GM12878 (cell line): ENCODE data around the gene ROCK1. TPM values are rescaled to one million over a fixed set of nuclear protein-coding genes. Genes with fewer than 3 reads are reported as not detected.

Experiments
- ATAC-seq: fragments of 200-7000 bp; cut with Tn5 transposase; 3 replicates; pipeline ENCODE4 v1.9.1; 2020; ENCODE audit warnings: mild to moderate bottlenecking, moderate library complexity
- BruUV-seq: library from RNA; stranded (reverse); fragments of 400-500 nt; replicated peaks from 2 replicates; lab custom pipeline; 2021; lab: Mats Ljungman, UMichigan
- CTCF ChIA-PET: fragments of 300-600 bp; sonication (Branson Sonifier 250); formaldehyde crosslinking; extraction: SDS; loops from one replicate; lab custom pipeline; 2021; ENCODE audit warnings: inconsistent platforms; lab: Yijun Ruan, JAX
- POLR2A ChIA-PET: fragments of 350-600 bp; formaldehyde crosslinking; extraction: SDS; loops from one replicate; lab custom pipeline; 2021; ENCODE audit warnings: inconsistent platforms; lab: Charles Lee
- RAD21 ChIA-PET: fragments of 300-600 bp; sonication (Branson Sonifier 250); formaldehyde crosslinking; loops from one replicate; lab custom pipeline; 2023; ENCODE audit warnings: antibody characterized with exemption; ENCODE audit not compliant: unreplicated experiment; lab: Charles Lee
- SMC1A ChIA-PET: fragments of 300-600 bp; sonication (Branson Sonifier 250); formaldehyde crosslinking; loops from one replicate; lab custom pipeline; 2023; ENCODE audit not compliant: unreplicated experiment, uncharacterized antibody; lab: Charles Lee
- DNase-seq: peaks from one replicate; pipeline ENCODE4 v3.0.0-alpha.2; 2011; ENCODE audit warnings: low read depth, low spot score
- FAIRE-seq: peaks from 3 replicates; lab custom pipeline; 2011; peaks lifted over from hg19 to GRCh38; lab: Jason Lieb, UNC
- H2AFZ ChIP-seq: 2 replicates; pipeline ENCODE4 v1.6.0; 2011; ENCODE audit warnings: low read depth, low read length, control low read depth; ENCODE audit not compliant: control insufficient read depth
- H3K27ac ChIP-seq: 2 replicates; pipeline ENCODE4 v1.5.1; 2011; ENCODE audit warnings: control low read depth; ENCODE audit not compliant: control insufficient read depth, insufficient read depth
- H3K27me3 ChIP-seq, 2 experiments: replicated peaks in 1 of 2; 2 replicates each; pipeline versions ENCODE4 v1.6.0 to v1.6.1; 2011; ENCODE audit warnings: low read length in 1 of 2; ENCODE audit not compliant: control insufficient read depth in 2 of 2, insufficient read depth in 2 of 2
- H3K36me3 ChIP-seq, 2 experiments: 2 replicates each; pipeline ENCODE4 v1.5.1; 2011; ENCODE audit warnings: low read length in 1 of 2; ENCODE audit not compliant: control insufficient read depth in 2 of 2, insufficient read depth in 2 of 2
- H3K4me1 ChIP-seq: 2 replicates; pipeline ENCODE4 v1.6.1; 2011; ENCODE audit warnings: mild to moderate bottlenecking, low read length, moderate library complexity, mixed read lengths; ENCODE audit not compliant: control insufficient read depth, insufficient read depth
- H3K4me2 ChIP-seq: 2 replicates; pipeline ENCODE4 v1.6.0; 2011; ENCODE audit warnings: control low read depth; ENCODE audit not compliant: control insufficient read depth, insufficient read depth
- H3K4me3 ChIP-seq: fragments of 200-600 bp; sonication (generic); 2 replicates; pipeline ENCODE4 v1.5.1; 2016
- H3K79me2 ChIP-seq: 2 replicates; pipeline ENCODE4 v1.6.0; 2011; ENCODE audit warnings: low read length; ENCODE audit not compliant: control insufficient read depth, insufficient read depth
- H3K9ac ChIP-seq: 2 replicates; pipeline ENCODE4 v1.8.0; 2011; ENCODE audit warnings: low read length, control low read depth, mixed read lengths; ENCODE audit not compliant: control insufficient read depth, insufficient read depth
- H3K9me3 ChIP-seq: replicated peaks from 3 replicates; pipeline ENCODE4 v1.5.1; 2011; ENCODE audit warnings: mild to moderate bottlenecking, low read length; ENCODE audit not compliant: control insufficient read depth, insufficient read depth
- H4K20me1 ChIP-seq: 2 replicates; pipeline ENCODE4 v1.6.0; 2011; ENCODE audit not compliant: control insufficient read depth, insufficient read depth
- BCLAF1 ChIP-seq: fragments of 450-650 bp; IDR thresholded peaks from 2 replicates; pipeline ENCODE4 v1.6.1; 2017; ENCODE audit warnings: antibody characterized with exemption, mild to moderate bottlenecking, moderate library complexity
- BMI1 ChIP-seq: fragments of 450-650 bp; IDR thresholded peaks from 2 replicates; pipeline ENCODE4 v1.6.1; 2016; ENCODE audit warnings: mild to moderate bottlenecking, moderate library complexity, borderline replicate concordance
- CREM ChIP-seq: IDR thresholded peaks from 2 replicates; pipeline ENCODE4 v1.6.1; 2014; ENCODE audit warnings: antibody characterized with exemption, low read depth
- CUX1 ChIP-seq: IDR thresholded peaks from 2 replicates; pipeline ENCODE4 v1.6.1; 2012; ENCODE audit warnings: improper control_type of control experiment, low read depth, low read length; ENCODE audit not compliant: insufficient replicate concordance
- MYB ChIP-seq: fragments of 150-350 bp; IDR thresholded peaks from 2 replicates; pipeline ENCODE4 v1.6.1; 2014; ENCODE audit warnings: mild to moderate bottlenecking, low read depth, low read length, borderline replicate concordance
- REST ChIP-seq: IDR thresholded peaks from 2 replicates; pipeline ENCODE4 v1.6.1; 2012; ENCODE audit warnings: mild to moderate bottlenecking, low read depth, low read length
- SP1 ChIP-seq: IDR thresholded peaks from one replicate; pipeline ENCODE4 v1.6.1; 2011; ENCODE audit warnings: low read depth, low read length
- STAT1 ChIP-seq: fragments of 450-650 bp; conservative IDR thresholded peaks from 2 replicates; pipeline ENCODE4 v1.6.1; 2014; ENCODE audit warnings: antibody characterized with exemption, mild to moderate bottlenecking
- ZNF24 ChIP-seq: fragments of 450-650 bp; IDR thresholded peaks from 2 replicates; pipeline ENCODE4 v1.6.1; 2017; ENCODE audit warnings: antibody characterized with exemption, mild to moderate bottlenecking
- in situ Hi-C: fragments of 300-500 bp; cut with MboI; formaldehyde crosslinking; loops from 9 replicates; pipeline ENCODE4 v1.14.3; 2018; ENCODE audit warnings: mixed read lengths
- intact Hi-C: fragments of 100-400 bp; cut with micrococcal nuclease; formaldehyde crosslinking; loops from one replicate; pipeline ENCODE4 v1.14.2; 2022; ENCODE audit not compliant: unreplicated experiment
- polyA plus RNA-seq, 11 experiments: library from polyadenylated mRNA; depleted of rRNA in 4 of 11; unstranded in 6 of 11; stranded (reverse) in 5 of 11; fragments of >200 nt; fragmentation: Nextera tagmentation in 4 of 11; fragmentation: Illumina TruSeq in 1 of 11; extraction: Ambion mirVana in 4 of 11; extraction: Trizol in 1 of 11; gene quantifications; 1 replicate in 1 of 11; 2 replicates in 10 of 11; pipeline versions ENCODE4 v1.2.1 to v1.2.3, GENCODE V29; 2011 to 2016; ENCODE audit warnings: inconsistent platforms in 2 of 11, missing spikeins in 2 of 11, low read depth in 1 of 11
- total RNA-seq, 4 experiments: library from RNA; depleted of rRNA in 3 of 4; stranded (reverse); fragments of >200 nt in 3 of 4; fragmentation: Illumina TruSeq in 1 of 4; extraction: Trizol in 1 of 4; gene quantifications; 2 replicates each; pipeline versions ENCODE4 v1.2.1 to v1.2.3, GENCODE V29; 2013 to 2021

Gene ROCK1
- total and polyA plus RNA-seq, 10 of the 15 experiments (the other 5 are each of a cell fraction or from before 2014, with no cell fraction given) = 14.8 to 46.6 (median 29.5) TPM

GRCh38 chr18:21064347-21064746, 47.3 kb downstream of the ROCK1 start:
- no peaks in the 10 kb centered on the region for H3K4me1 ChIP-seq
- H3K9ac ChIP-seq = no peak overlapping the region
- no peaks in the 10 kb centered on the region for H3K36me3 ChIP-seq
- no peaks in the 10 kb centered on the region for H3K27me3 ChIP-seq
- FAIRE-seq (no peak), ATAC-seq (no peak), DNase-seq (no peak)
- no peak overlapping the region for H3K4me3 ChIP-seq
- no peak overlapping the region for H2AFZ ChIP-seq
- SMC1A ChIA-PET = interaction anchor here (1.1 to 1.6 kb wide), 2 partner anchors 21 to 35 kb away, joined by 3 to 4 read pairs; no protein-coding TSS in a partner anchor
- no peak overlapping the region for H3K4me2 ChIP-seq
- intact Hi-C loops (no loop called here), in situ Hi-C loops (loop anchor here (25.0 kb wide), 4 partner anchors 373 to 1898 kb away; partner anchors contain the start of genes ESCO1 and SNRPD1)
- CTCF ChIA-PET = no interaction called here
- TSS peak; percentile 15 for BruUV-seq
- H4K20me1 ChIP-seq = no peaks in the 10 kb centered on the region
- H3K79me2 ChIP-seq = peaks cover 2% of the 10 kb centered on the region
- H3K27ac ChIP-seq = no peak overlapping the region
- POLR2A ChIA-PET = no interaction called here
- H3K9me3 ChIP-seq = no peaks in the 10 kb centered on the region
- RAD21 ChIA-PET = no interaction called here
- TF ChIP-seq REST (no peak), CREM (no peak), BMI1 (no peak), BCLAF1 (no peak), STAT1 (no peak), SP1 (no peak), CUX1 (no peak), MYB (no peak), ZNF24 (no peak)
